ENCODE data around the gene PDLIM5. TPM values are rescaled to one million over a fixed set of nuclear protein-coding genes. Genes with fewer than 3 reads are reported as not detected.

PDLIM5 gene
- total and polyA plus RNA-seq, 4 donors: 64.4 to 762 (median 228) TPM

- no peaks in the 10 kb centered on the region for H3K36me3 ChIP-seq (ENCODE audit: control insufficient read depth in 1 of 2, insufficient read depth in 2 of 2, low read length in 1 of 2)
- H3K9me3 ChIP-seq (ENCODE audit: control insufficient read depth, low read length): no peaks in the 10 kb centered on the region
- ATAC-seq (ENCODE audit: low FRiP score): no peak
- intact Hi-C loops (cut with DNase I): loop anchor here (5.0 kb wide), 2 partner anchors 37 to 52 kb away; no protein-coding TSS in a partner anchor
- DNase-seq: no peak
- no peaks in the 10 kb centered on the region for H3K27me3 ChIP-seq (ENCODE audit: control insufficient read depth in 1 of 2, insufficient read depth in 2 of 2, low read length in 1 of 2)
- H3K4me1 ChIP-seq (ENCODE audit: control insufficient read depth in 1 of 2, insufficient read depth in 2 of 2, low read length in 2 of 2): peaks cover 0 to 4% of the 10 kb centered on the region in 2 donors
- 86% methylated on average over 9 of the region's 9 CpGs for WGBS, 2 donors
- peak overlapping the region in 1 of 2 donors; percentile 44 for H3K27ac ChIP-seq (ENCODE audit: low read depth in 1 of 2, low read length in 2 of 2)
- H3K4me3 ChIP-seq (ENCODE audit: low read length in 2 of 2): no peak overlapping the region
Measured at GRCh38 chr4:94574050-94574449, 122.3 kb downstream of the PDLIM5 start.

GRCh38 chr4:94574616-94575015, 122.9 kb downstream of the PDLIM5 start:
- intact Hi-C loops (cut with DNase I): loop anchor here (5.0 kb wide), 3 partner anchors 37 to 167 kb away; no protein-coding TSS in a partner anchor

GRCh38 chr4:94575652-94576051, 123.9 kb downstream of the PDLIM5 start:
- 11 to 30% methylated on average over 10 of the region's 10 CpGs for WGBS, 2 donors

More at GRCh38 chr4:94574616-94575015, 122.9 kb downstream of the PDLIM5 start:
- Histone ChIP-seq H3K27ac (ENCODE audit: low read depth in 1 of 2, low read length in 2 of 2) (no peak overlapping the region), H3K36me3 (ENCODE audit: control insufficient read depth in 1 of 2, insufficient read depth in 2 of 2, low read length in 1 of 2) (no peaks in the 10 kb centered on the region), H3K4me3 (ENCODE audit: low read length in 2 of 2) (no peak overlapping the region), H3K4me1 (ENCODE audit: control insufficient read depth in 1 of 2, insufficient read depth in 2 of 2, low read length in 2 of 2) (peaks cover 0 to 4% of the 10 kb centered on the region in 2 donors), H3K27me3 (ENCODE audit: control insufficient read depth in 1 of 2, insufficient read depth in 2 of 2, low read length in 1 of 2) (no peaks in the 10 kb centered on the region), H3K9me3 (ENCODE audit: control insufficient read depth, low read length) (no peaks in the 10 kb centered on the region)
- ATAC-seq (ENCODE audit: low FRiP score) (no peak), DNase-seq (no peak)
- WGBS, 2 donors: 17 to 25% methylated on average over 3 of the region's 3 CpGs

GRCh38 chr4:94576210-94576609, 124.5 kb downstream of the PDLIM5 start:
- Histone ChIP-seq H3K4me1 (ENCODE audit: control insufficient read depth in 1 of 2, insufficient read depth in 2 of 2, low read length in 2 of 2) (peaks cover 0 to 2% of the 10 kb centered on the region in 2 donors), H3K4me3 (ENCODE audit: low read length in 2 of 2) (no peak overlapping the region), H3K9me3 (ENCODE audit: control insufficient read depth, low read length) (no peaks in the 10 kb centered on the region), H3K27ac (ENCODE audit: low read depth in 1 of 2, low read length in 2 of 2) (no peak overlapping the region), H3K36me3 (ENCODE audit: control insufficient read depth in 1 of 2, insufficient read depth in 2 of 2, low read length in 1 of 2) (no peaks in the 10 kb centered on the region), H3K27me3 (ENCODE audit: control insufficient read depth in 1 of 2, insufficient read depth in 2 of 2, low read length in 1 of 2) (no peaks in the 10 kb centered on the region)
- intact Hi-C loops (cut with DNase I): loop anchor here in 1 of 2 donors (5.0 kb wide), 1 partner anchor 169 kb away; no protein-coding TSS in a partner anchor
- DNase-seq: no peak
- 21 to 22% methylated on average over 3 of the region's 3 CpGs for WGBS, 2 donors
- no peak for ATAC-seq (ENCODE audit: low FRiP score)

More at GRCh38 chr4:94575652-94576051, 123.9 kb downstream of the PDLIM5 start:
- Histone ChIP-seq H3K9me3 (ENCODE audit: control insufficient read depth, low read length) (no peaks in the 10 kb centered on the region), H3K27ac (ENCODE audit: low read depth in 1 of 2, low read length in 2 of 2) (no peak overlapping the region), H3K36me3 (ENCODE audit: control insufficient read depth in 1 of 2, insufficient read depth in 2 of 2, low read length in 1 of 2) (no peaks in the 10 kb centered on the region), H3K4me1 (ENCODE audit: control insufficient read depth in 1 of 2, insufficient read depth in 2 of 2, low read length in 2 of 2) (peaks cover 0 to 3% of the 10 kb centered on the region in 2 donors), H3K4me3 (ENCODE audit: low read length in 2 of 2) (no peak overlapping the region), H3K27me3 (ENCODE audit: control insufficient read depth in 1 of 2, insufficient read depth in 2 of 2, low read length in 1 of 2) (no peaks in the 10 kb centered on the region)
- DNase-seq (no peak), ATAC-seq (ENCODE audit: low FRiP score) (no peak)
- intact Hi-C loops (cut with DNase I): loop anchor here in 1 of 2 donors (5.0 kb wide), 1 partner anchor 168 kb away; no protein-coding TSS in a partner anchor

- peak in 1 of 2 donors; percentile 59 for DNase-seq
- Histone ChIP-seq H3K27ac (ENCODE audit: low read depth in 1 of 2, low read length in 2 of 2) (no peak overlapping the region), H3K4me3 (ENCODE audit: low read length in 2 of 2) (no peak overlapping the region)
Measured at GRCh38 chr4:94577136-94577535, 125.4 kb downstream of the PDLIM5 start.

GRCh38 chr4:94578195-94578594, 126.5 kb downstream of the PDLIM5 start:
- intact Hi-C loops (cut with DNase I): loop anchor here in 1 of 2 donors (5.0 kb wide), 1 partner anchor 171 kb away; no protein-coding TSS in a partner anchor
- no peaks in the 10 kb centered on the region for H3K4me1 ChIP-seq (ENCODE audit: control insufficient read depth in 1 of 2, insufficient read depth in 2 of 2, low read length in 2 of 2)

More at GRCh38 chr4:94577136-94577535, 125.4 kb downstream of the PDLIM5 start:
- ATAC-seq (ENCODE audit: low FRiP score): peak; percentile 70
- Histone ChIP-seq H3K27me3 (ENCODE audit: control insufficient read depth in 1 of 2, insufficient read depth in 2 of 2, low read length in 1 of 2) (no peaks in the 10 kb centered on the region), H3K9me3 (ENCODE audit: control insufficient read depth, low read length) (no peaks in the 10 kb centered on the region), H3K4me1 (ENCODE audit: control insufficient read depth in 1 of 2, insufficient read depth in 2 of 2, low read length in 2 of 2) (no peaks in the 10 kb centered on the region), H3K36me3 (ENCODE audit: control insufficient read depth in 1 of 2, insufficient read depth in 2 of 2, low read length in 1 of 2) (no peaks in the 10 kb centered on the region)
- WGBS, 2 donors: 11% methylated on average over 1 of the region's 1 CpG
- intact Hi-C loops (cut with DNase I): loop anchor here in 1 of 2 donors (5.0 kb wide), 1 partner anchor 170 kb away; no protein-coding TSS in a partner anchor

GRCh38 chr4:94581766-94582165, 130.0 kb downstream of the PDLIM5 start:
- 84 to 93% methylated on average over 2 of the region's 2 CpGs for WGBS, 2 donors
- intact Hi-C loops (cut with DNase I): loop anchor here in 1 of 2 donors (5.0 kb wide), 1 partner anchor 129 kb away; the partner anchor contains the start of gene PDLIM5
- no peaks in the 10 kb centered on the region for H3K27me3 ChIP-seq (ENCODE audit: control insufficient read depth in 1 of 2, insufficient read depth in 2 of 2, low read length in 1 of 2)
- H3K4me3 ChIP-seq (ENCODE audit: low read length in 2 of 2): no peak overlapping the region
- no peaks in the 10 kb centered on the region for H3K36me3 ChIP-seq (ENCODE audit: control insufficient read depth in 1 of 2, insufficient read depth in 2 of 2, low read length in 1 of 2)
- H3K4me1 ChIP-seq (ENCODE audit: control insufficient read depth in 1 of 2, insufficient read depth in 2 of 2, low read length in 2 of 2): no peaks in the 10 kb centered on the region
- ATAC-seq (ENCODE audit: low FRiP score) (no peak), DNase-seq (no peak)
- no peak overlapping the region for H3K27ac ChIP-seq (ENCODE audit: low read depth in 1 of 2, low read length in 2 of 2)
- H3K9me3 ChIP-seq (ENCODE audit: control insufficient read depth, low read length): no peaks in the 10 kb centered on the region

More at GRCh38 chr4:94578195-94578594, 126.5 kb downstream of the PDLIM5 start:
- ATAC-seq (ENCODE audit: low FRiP score): no peak
- no peak overlapping the region for H3K4me3 ChIP-seq (ENCODE audit: low read length in 2 of 2)
- H3K27ac ChIP-seq (ENCODE audit: low read depth in 1 of 2, low read length in 2 of 2): no peak overlapping the region
- 24 to 27% methylated on average over 2 of the region's 2 CpGs for WGBS, 2 donors
- H3K27me3 ChIP-seq (ENCODE audit: control insufficient read depth in 1 of 2, insufficient read depth in 2 of 2, low read length in 1 of 2): no peaks in the 10 kb centered on the region
- no peaks in the 10 kb centered on the region for H3K36me3 ChIP-seq (ENCODE audit: control insufficient read depth in 1 of 2, insufficient read depth in 2 of 2, low read length in 1 of 2)
- no peaks in the 10 kb centered on the region for H3K9me3 ChIP-seq (ENCODE audit: control insufficient read depth, low read length)
- DNase-seq: no peak

GRCh38 chr4:94582517-94582916, 130.8 kb downstream of the PDLIM5 start:
- H3K27me3 ChIP-seq (ENCODE audit: control insufficient read depth in 1 of 2, insufficient read depth in 2 of 2, low read length in 1 of 2): no peaks in the 10 kb centered on the region
- DNase-seq: no peak
- no peak overlapping the region for H3K27ac ChIP-seq (ENCODE audit: low read depth in 1 of 2, low read length in 2 of 2)
- no peaks in the 10 kb centered on the region for H3K9me3 ChIP-seq (ENCODE audit: control insufficient read depth, low read length)
- no peaks in the 10 kb centered on the region for H3K4me1 ChIP-seq (ENCODE audit: control insufficient read depth in 1 of 2, insufficient read depth in 2 of 2, low read length in 2 of 2)
- ATAC-seq (ENCODE audit: low FRiP score): no peak
- no peaks in the 10 kb centered on the region for H3K36me3 ChIP-seq (ENCODE audit: control insufficient read depth in 1 of 2, insufficient read depth in 2 of 2, low read length in 1 of 2)
- H3K4me3 ChIP-seq (ENCODE audit: low read length in 2 of 2): no peak overlapping the region
- intact Hi-C loops (cut with DNase I): loop anchor here in 1 of 2 donors (5.0 kb wide), 1 partner anchor 130 kb away; the partner anchor contains the start of gene PDLIM5
- 52 to 53% methylated on average over 2 of the region's 2 CpGs for WGBS, 2 donors
